GM21390 (cell line): ENCODE results near the gene TCEA2.

ENCODE experiments used
- ATAC-seq: cut with Tn5 transposase; IDR thresholded peaks from one replicate; pipeline ENCODE4 v1.9.1; 2021; ENCODE audit not compliant: unreplicated experiment

The TCEA2 gene

DNA sequence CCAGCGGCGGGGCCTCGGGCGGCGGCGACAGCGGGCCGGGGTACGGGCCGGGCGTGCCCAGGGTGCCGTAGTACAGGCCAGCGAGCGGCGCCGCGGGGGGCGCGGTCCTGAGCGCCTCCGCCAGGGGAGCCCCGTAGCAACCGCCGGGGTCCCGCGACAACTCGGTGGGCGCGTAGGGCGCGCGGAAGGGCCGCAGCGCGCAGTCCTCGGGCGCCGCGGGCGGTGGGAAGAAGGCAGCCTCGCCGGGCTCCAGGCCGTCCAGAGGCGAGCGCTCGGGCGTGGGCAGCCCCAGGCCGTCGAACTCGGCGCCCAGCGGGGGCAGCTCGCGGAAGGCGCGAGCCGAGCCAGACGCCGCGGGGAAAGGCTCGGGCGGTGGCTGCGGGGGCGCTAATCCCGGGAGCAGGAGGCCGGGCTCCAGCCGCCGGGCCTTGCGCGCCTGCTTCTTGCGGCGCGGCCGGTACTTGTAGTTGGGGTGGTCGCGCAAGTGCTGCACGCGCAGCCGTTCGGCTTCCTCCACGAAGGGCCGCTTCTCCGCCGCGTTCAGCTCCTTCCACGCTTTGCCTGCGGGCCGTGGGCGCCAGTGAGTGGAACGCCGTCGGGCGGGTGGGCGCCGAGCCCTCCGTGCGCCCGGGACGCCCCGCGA is 14.5 kb upstream of the TCEA2 start:
- ATAC-seq = no peak

DNA sequence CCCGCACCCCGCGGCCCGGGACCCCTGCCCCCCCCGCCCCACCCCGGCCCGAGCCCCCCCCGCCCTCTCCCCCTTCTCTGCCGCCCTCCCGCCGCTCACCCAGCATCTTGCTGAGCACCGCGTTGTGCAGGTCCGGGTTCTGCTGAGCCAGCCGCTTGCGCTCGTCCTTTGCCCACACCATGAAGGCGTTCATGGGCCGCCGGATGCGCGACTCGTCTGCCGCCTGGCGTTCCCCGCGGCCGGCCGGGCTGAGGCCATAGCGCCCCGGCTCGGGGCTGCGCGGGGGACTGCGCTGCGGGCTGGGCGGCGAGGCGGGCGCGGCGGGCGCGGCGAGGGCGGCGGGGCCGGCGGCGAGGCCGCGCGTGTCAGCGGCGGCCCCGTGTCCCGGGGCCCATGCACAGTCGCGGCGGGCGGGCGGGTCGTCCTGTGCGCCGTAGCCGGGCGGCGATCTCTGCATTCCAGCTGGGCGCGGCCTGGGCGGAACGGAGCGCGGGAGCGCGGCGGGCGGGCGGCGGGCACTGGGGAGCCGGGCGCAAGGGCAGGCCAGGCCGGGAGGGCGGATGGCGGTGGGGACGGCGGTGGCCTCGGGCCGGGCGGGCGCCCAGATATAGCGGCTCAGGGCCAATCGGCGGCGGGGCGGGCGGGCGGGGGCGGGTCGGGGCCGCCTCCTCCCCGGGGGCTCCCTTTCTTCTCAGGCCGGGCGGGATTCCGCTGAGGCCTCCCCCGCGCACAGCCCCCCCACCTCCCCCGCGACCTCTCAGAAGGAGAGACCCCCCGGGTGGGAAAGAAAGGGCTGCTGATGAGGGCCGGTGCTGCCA is 13.7 kb upstream of the TCEA2 start, which contains the start of gene SOX18:
Gene SOX18 (minus strand): TSS at position 580 of the 818 bp plus-strand sequence. CDS start 123 bp downstream, at position 457.
- ATAC-seq = no peak

DNA sequence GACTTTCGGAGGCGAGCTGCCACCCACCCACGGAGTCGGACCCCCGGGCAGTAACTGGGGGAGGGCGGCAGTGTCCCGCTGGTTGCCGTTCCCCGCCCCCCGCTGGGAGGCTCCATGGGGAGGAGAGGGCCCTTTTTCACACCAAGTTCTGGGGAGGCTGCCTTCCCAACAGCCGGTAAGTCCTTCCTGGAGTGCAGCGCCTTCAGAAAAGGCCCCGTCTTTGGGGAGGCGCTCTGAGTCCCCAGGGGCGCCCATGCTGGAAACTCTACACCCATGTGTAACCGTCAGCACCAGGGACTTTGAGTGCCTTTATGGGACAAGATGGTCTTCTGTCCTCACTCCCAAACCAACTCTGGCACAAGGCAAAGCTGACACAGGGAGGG is 13.1 kb upstream of the TCEA2 start:
- no peak for ATAC-seq

DNA sequence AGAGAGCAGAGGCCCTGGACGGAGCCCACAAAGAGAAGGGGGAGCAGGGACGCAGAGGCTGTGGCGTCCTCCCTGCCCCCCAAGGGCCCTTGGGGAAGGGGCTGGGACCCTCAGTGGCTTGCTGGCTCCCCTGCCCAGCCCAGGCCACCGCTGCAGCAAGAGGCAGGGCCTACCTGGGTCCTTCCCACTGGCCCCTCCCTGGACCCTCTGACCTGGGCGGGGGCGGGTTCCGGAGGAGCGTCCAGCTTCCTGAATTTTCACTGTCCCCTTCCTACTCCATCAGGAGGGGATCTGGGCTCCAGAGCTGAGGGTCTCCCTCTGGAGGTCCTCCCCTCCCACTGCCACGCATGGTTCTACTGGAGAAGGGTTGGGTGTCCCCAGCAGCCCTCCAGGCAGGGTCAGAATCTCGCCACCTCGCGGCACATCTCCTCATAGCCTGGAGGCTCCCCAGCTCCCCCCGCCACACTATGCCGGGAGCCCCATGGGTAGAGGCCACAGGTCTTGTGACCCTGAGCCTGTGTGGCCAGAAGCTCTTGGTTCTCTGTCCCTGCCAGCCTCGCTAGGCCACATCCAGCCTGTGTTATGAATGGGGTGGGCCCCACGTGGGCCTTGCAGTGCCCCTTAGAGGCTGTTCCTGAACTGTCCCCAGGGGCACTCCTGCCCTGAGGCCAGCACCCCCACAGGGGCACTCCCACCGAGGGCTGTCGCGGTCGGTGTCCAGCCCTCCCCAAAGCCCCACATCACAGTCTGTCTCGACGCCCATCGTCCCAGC is 12.6 kb upstream of the TCEA2 start:
- ATAC-seq = no peak

DNA sequence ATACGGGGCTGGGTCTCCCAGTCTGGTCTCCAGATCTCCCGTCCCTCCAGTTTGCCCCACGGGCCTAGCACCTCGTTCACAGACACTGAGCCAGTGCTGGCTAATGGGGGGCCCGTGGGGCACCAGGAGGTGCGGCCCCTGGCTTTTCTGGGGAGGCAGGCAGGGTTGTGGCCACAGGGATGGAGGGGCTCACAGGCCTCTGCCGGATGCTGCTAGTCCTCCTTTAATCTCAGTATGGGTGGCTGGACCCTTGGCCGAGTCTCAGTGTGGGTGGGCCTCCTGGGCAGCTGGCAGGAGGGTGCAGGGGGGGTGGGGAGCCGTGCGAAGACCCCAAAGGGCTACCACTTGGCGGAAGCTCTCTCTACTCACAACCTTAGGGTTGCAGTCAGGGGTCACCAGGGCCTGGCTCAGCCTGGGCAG is 12.0 kb upstream of the TCEA2 start:
- no peak for ATAC-seq

DNA sequence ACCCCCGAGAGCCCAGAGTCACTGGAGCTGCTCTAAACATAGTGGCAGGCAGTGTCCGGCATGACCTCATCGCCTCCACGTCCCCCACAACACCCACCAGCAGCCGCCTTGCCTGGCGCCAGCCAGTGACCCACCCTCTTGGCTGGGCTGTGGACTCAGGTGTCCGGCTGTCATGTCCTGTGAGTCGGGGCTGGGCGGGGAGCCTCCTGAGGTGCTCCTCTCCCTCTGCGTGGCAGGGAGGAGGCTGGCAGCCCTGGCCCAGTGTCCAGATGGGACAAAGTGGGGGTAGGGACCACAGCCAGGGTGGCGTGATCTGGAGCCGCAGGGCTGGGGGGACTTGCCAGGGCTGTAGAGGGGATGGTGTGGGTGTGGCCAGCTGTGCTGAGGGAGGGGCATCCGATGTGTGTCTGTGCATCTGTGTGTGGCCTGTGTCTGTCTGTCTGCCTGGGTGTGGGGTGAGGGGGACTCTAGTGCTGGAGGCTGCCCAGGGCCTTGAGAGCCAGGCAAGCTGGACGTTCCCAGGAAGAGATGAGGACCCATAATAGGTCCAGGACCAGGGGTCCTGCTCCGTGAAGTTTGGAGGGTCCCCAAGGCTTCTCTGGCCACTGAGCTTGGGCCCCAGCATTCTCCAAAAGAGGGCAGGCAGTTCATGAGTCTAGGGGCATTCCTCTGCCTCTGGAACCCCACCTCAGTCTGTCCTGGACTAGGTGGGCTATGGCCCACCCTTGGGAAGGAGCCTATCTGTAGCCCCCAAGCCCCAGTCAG is 11.3 kb upstream of the TCEA2 start:
- no peak for ATAC-seq

DNA sequence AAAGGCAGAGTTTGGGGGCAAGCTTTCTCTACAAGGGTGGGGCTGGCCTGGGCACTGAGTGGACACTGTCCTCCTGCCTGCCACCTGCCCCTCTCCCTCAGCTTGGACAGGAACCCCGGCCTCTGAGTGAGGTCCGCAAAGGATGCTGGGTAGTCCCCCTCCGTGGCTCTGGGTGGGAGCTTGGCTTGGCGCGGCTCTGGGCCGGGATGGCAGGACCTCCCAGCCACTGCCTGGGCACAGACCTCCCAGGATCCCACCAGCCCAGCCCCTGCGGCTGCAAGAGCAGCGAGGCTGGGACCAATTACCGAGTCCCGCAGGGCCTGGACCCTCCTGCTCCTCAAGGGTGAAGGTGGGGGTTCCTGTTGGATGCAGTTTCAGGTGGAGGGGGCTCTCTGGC is 10.7 kb upstream of the TCEA2 start:
- no peak for ATAC-seq

DNA sequence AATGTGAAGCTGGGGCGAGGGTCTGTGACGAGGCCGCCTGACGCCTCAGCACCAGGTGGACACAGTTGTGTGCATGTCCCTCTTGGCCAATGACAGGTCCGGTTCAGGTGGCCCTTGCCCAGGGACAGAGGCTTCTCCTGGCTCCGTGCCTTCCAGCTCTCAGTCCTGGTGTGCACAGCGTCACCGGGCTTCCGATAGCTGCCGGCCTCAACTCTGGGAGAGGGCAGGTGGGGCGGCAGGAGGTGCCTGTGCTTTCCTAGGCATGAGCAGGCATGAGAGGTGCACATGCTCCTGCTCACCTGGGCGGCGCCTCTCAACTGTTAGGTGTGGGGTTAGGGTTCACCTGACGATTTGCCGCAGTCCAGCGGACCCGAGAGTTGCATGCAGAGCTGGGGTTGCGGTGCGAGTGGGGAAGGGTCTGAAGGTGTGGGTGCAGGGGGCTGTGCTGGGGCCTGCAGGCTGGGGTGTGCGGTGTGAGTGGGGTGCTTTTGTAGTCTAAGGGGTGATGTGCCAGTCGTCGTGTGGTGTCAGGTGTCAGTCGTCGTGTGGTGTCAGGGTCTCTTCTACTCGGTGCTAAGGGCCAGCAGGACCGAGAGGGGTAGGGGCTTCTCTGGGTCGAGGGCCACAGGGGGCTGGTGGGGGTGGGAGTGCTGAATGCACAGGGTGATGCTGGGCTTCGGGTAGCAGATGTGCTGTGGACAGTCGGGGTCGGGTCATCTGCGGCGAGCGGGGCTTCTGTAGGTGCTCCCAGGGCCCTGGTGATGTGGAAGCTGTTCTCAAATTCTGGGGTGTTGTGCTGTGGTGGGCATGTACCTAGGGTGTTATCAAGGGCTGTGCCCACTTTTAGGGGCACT is 9.8 kb upstream of the TCEA2 start:
- no peak for ATAC-seq

DNA sequence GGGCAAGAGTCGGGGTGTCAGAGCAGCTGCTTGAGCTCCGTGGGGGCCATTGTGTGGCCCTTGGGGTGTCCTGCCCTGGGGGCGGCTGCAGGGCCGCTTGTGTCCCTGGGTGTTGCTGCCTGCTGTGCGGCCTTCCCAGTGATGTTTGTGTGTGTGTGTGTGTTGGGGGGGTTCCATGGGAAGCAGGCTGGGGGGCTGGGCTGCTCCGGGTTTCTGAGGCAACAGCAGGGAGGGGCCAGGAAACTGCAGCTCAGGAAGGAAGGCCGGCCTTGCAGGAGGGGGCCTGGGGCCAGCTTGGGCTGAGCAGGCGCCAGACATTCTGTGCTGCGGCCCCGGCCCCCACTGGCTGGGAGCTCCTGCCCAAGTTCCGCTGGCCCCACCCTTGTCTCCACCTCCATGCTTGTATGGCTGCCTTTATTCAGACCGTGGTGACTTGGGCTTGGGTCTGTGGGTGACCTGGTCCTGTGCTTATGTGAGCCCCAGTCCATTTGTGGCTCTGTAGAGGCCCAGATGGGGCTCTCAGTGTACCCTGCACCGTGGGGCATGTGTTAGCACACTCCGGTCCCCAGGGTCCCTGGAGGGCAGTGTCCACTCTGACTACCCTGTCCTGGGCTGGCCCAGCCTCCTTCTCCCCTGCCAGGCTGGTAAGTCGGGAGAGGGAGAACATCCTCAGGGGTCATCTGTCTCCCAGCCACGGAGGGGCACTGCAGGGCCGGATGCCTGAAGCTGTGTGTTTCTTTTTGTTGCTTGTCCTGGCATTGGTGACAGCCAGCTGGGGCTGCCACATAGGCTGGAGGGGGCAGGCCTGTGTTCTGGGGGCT is 8.9 kb upstream of the TCEA2 start:
- no peak for ATAC-seq

DNA sequence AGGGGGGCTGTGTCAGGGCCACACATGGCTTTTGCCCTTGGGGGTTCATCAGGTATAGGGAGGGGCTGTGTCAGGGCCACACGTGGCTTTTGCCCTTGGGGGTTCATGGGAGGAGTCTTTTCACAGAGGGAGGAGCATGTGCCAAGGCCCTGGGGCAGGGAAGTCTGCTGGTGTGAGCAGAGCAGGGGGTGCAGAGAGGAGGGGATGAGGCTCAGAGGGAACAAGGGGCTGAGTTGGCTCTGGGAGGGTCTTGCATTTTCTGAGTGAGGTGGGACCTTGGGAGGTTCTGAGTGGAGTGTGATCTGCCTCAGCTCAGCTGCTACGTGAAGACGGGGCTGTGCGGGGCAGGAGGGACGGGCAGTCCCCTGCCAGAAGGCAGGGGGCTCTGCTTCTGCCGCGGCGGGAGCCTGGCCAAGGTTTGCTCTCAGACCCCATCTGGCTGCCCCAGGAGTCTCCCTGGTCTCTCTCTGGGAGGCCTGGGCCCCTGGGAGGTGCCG is 7.6 kb upstream of the TCEA2 start:
- ATAC-seq = no peak

DNA sequence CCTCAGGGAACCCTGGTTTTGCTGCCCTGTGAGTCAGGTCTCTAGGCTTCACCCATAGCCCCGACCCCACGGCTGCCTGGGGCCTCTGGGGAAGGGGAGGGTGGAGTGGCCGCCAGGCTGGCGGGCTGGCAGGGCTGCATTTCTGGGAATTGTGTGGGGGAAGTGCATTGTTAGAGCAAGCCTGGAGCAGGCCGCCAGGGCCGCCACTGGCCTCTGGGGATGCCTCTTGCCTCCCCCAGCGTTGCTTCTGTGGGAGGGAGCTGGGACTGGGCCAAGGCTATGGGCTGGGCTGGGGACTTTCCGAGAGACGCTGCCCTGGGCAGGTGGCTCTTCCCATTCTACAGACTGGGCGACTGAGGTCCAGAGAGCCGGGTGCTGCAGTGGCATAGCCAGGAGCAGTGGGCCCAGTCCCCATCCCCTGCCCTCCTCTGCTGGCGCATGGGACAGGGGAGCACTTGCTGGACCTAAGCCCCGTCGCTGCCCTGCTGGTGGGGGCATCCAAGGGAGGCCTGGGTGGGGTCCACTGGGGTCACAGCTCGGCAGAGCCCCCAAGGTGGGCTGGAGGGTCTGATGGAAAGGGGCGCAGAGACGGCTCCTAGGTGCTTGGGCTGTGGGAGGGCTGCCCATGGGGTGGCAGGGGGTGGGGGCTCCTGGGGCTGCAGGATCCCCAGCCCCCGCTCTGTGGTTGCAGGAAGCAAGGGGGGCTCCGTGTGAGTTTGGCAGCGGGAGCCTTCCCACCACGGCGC is 6.9 kb upstream of the TCEA2 start:
- ATAC-seq = no peak

DNA sequence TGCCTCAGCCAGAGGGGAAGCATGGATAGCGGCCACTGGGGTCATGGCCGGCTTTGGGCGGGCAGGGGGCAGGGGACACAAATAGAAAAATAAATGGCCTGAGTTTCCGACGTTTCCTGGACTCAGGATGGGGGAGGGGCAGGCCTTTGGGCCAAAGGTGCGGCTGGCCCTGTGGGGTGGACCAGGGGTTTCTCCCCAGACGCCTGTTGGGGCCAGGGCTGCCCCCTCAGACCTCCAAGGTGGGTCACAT is 6.4 kb upstream of the TCEA2 start:
- no peak for ATAC-seq

DNA sequence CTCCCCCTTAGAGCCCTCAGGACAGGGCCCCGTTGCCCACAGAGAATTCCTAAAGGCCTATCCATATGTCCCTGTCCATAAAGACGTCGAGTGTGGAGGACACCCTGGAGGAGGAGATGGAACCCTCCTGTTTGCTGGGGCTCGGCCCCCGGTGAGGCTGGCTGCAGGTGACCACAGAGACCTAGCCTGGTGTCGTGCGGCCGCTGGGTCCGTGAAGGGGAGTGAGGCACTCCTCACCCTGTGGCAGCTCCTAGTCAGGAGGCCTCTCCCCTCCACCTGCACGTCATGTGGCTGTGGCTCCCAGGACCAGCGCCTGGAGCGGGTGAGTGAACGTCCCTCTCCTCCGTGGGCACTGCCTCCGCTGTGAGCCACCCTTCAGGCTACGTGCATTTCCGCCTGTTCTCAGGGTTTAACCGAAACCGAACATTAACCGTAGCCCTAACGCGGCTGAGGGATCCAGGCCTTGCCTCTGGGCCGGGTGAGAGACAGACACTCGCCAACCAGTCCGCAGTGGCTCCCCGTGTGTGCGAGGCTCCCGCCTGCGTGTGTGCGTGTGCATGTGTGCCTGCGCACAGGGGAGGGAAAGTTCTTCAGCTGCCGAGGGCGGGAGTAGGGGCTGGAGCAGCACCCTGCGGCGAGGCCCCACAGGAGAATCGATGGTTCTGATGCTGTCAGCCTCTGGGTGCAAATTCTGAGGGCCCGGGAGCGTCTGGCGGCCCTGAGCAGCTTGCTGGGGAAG is 5.9 kb upstream of the TCEA2 start:
- no peak for ATAC-seq

DNA sequence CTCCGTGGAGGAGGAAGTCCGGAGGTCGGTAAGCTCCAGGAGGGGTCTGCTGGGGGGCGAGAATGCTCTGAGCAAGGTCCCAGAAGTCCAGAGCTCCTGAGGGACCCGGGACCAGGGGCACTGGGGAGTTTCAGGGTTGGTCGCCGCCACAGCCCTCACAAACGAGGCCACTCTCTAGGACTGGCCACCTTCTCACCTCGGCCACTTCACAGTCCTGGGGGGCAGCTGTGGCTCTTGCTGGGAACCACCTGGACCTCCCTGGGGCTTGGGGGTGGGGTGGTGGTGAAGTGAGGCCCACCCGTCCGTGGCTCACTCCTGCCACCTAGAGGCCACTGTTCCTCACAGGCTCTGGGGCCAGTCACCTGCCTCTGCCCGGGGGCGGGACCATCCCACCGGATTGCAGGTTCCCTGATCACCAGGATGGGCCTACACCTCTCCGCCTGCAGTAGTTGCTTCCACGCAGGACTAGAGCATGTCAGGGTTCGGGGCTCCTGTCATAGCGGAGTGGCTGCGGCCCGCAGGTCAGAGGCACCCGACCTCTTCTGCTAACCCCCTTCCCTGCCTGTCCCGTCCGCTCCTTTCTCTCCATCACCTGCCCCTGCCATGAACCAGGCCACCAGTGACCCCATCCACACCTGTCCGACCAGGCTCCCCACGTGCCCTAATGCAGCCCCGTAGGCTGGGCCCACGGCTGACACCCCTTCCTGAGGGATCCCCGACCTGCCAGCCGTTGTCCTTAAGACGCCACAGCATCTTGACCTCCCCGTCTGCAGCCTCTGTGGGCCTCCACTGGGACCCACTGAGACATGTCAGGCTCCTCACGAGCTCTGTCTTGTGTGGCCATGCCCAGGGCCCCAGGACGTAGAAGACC is 5.1 kb upstream of the TCEA2 start:
- ATAC-seq = no peak

DNA sequence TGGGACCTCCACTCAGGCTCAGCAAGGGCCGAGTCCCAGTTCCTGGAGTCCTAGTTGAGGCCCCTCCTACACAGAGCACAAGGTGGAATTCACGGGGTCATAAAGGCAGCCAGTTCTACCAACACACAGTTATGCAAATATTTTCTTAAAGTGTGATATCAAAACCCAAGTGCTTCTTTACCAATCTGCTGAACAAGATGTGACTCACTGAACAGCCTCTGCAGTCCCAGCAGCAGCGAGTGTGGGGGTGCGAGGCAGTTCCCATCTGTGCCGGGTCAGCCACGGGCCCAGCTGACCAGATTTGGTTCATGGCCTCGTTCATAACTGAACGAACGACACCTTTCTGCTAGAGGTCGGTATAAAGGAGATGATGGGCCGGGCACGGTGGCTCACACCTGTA is 4.5 kb upstream of the TCEA2 start:
- ATAC-seq = no peak

DNA sequence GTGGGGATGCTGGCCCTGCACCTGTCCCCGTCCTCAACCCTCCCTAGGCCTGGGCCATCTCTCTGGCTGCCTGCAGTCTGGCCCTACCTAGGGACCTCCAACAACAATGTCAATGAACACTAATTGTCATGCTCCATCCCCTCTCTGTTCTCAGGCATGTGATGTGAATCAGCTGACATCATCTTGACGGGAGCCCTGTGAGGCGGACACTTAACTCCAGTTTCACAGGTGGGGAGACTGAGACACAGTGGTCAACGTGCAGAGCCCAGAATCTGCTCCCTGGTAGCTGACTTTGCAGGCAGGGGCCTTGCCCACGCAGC is 762 bp upstream of the TCEA2 start:
- no peak for ATAC-seq

DNA sequence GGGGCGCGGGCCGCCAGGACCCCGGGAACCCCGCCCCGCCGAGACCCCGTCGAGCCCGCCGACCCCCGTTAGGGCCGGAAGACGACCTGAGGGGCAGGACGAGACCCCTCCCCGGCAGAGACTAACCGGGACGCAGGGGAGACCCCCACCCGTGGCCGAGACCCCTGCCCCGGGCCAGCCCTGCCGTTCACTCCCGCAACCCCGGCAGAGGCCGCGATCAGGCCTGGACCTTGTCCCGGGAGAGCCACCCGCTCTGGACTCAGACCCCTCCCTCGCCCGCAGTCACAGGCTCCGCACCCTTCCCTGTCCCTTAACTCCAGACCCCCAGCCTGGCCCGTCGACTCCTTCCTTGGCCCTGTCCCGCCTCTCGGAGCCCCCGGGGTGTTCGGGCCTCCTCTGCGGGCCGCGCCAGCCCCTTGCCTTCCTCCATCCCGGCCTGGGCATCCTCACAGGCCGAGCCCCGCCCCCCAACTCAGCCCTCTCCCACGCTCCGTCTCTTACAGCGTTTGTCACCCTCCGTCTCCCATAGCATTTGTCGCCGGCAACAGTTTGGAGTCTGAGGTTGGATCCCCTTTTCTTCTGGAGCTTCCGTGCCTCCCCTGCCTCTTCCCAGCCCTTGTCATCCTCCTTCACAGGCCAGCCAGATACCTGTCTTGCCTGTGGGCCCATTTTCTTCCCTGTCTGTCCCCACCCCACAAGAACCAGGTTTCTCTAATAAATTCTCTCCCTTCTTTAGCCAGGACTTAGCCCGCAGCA is 569 bp downstream of the TCEA2 start:
- ATAC-seq = no peak
